Kidney epithelial cell (primary cell): Measurements from ENCODE around the gene BTF3. TPM values are rescaled to one million over a fixed set of nuclear protein-coding genes. Genes with fewer than 3 reads are reported as not detected.

ENCODE experiments used
- DNase-seq: peaks from one replicate; pipeline ENCODE4 v3.0.0-alpha.2; 2010; ENCODE audit warnings: low read depth
- H3K27me3 ChIP-seq: 2 replicates; pipeline ENCODE4 v1.6.0; 2011; ENCODE audit warnings: low read length; ENCODE audit not compliant: control insufficient read depth, insufficient read depth
- H3K36me3 ChIP-seq: 2 replicates; pipeline ENCODE4 v1.5.1; 2011; ENCODE audit warnings: low read length; ENCODE audit not compliant: control insufficient read depth, insufficient read depth
- H3K4me3 ChIP-seq: 2 replicates; pipeline ENCODE4 v1.5.1; 2011; ENCODE audit warnings: low read depth, mild to moderate bottlenecking, control low read depth, low read length
- CTCF ChIP-seq: IDR thresholded peaks from 2 replicates; pipeline ENCODE4 v1.5.1; 2011; ENCODE audit warnings: mild to moderate bottlenecking, moderate library complexity, low read length, control low read depth, inconsistent platforms; ENCODE audit not compliant: insufficient read depth, poor library complexity, severe bottlenecking
- total RNA-seq: library from RNA; depleted of rRNA; stranded (reverse); fragments of >200 nt; gene quantifications from 2 replicates; pipeline ENCODE4 v1.2.3, GENCODE V29; 2015

The BTF3 gene
- total RNA-seq, 1 donor from 2014 or later = 708 TPM

GRCh38 chr5:73490088-73490487, 8.2 kb upstream of the BTF3 start:
- TF ChIP-seq CTCF = no peak
- H3K4me3 ChIP-seq = no peak overlapping the region
- H3K36me3 ChIP-seq = no peaks in the 10 kb centered on the region
- no peak for DNase-seq
- H3K27me3 ChIP-seq = no peaks in the 10 kb centered on the region

- Histone ChIP-seq H3K27me3 (no peaks in the 10 kb centered on the region), H3K36me3 (no peaks in the 10 kb centered on the region), H3K4me3 (no peak overlapping the region)
- no peak for DNase-seq
- TF ChIP-seq CTCF = no peak
These were observed 7.1 kb upstream of the BTF3 start for GRCh38 chr5:73491155-73491554.

- no peak overlapping the region for H3K4me3 ChIP-seq
- H3K36me3 ChIP-seq = no peaks in the 10 kb centered on the region
- H3K27me3 ChIP-seq = no peaks in the 10 kb centered on the region
- no peak for DNase-seq
- no peak for TF ChIP-seq CTCF
These were observed 4.8 kb upstream of the BTF3 start for GRCh38 chr5:73493421-73493820.

- Histone ChIP-seq H3K4me3 (no peak overlapping the region), H3K27me3 (no peaks in the 10 kb centered on the region), H3K36me3 (no peaks in the 10 kb centered on the region)
- TF ChIP-seq CTCF = no peak
- no peak for DNase-seq
These were observed 3.5 kb upstream of the BTF3 start for GRCh38 chr5:73494721-73495120.

- H3K27me3 ChIP-seq = no peaks in the 10 kb centered on the region
- DNase-seq = no peak
- no peak for TF ChIP-seq CTCF
- no peak overlapping the region for H3K4me3 ChIP-seq
- no peaks in the 10 kb centered on the region for H3K36me3 ChIP-seq
These were observed 2.4 kb upstream of the BTF3 start for GRCh38 chr5:73495772-73496335.

- H3K4me3 ChIP-seq = no peak overlapping the region
- no peaks in the 10 kb centered on the region for H3K36me3 ChIP-seq
- no peaks in the 10 kb centered on the region for H3K27me3 ChIP-seq
- peak; percentile 38 for DNase-seq
- TF ChIP-seq CTCF = peak; percentile 40
These were observed 1.2 kb upstream of the BTF3 start for GRCh38 chr5:73496984-73497457.
